HEK293 (cell line): Measurements from ENCODE around the gene CMC4.

ENCODE experiments used
- ELK4 ChIP-seq: IDR thresholded peaks from 2 replicates; pipeline ENCODE4 v1.6.1; 2011; ENCODE audit warnings: mild to moderate bottlenecking, low read depth, low read length, borderline replicate concordance
- GLI4 ChIP-seq: fragments of 450-650 bp; formaldehyde crosslinking; IDR thresholded peaks from 2 replicates; pipeline ENCODE4 v1.5.1; 2016; ENCODE audit warnings: missing biosample characterization, missing genetic modification characterization
- GLIS1 ChIP-seq: fragments of 450-650 bp; formaldehyde crosslinking; IDR thresholded peaks from 2 replicates; pipeline ENCODE4 v1.5.1; 2016; ENCODE audit warnings: missing biosample characterization, missing genetic modification characterization
- GLIS2 ChIP-seq: fragments of 450-650 bp; formaldehyde crosslinking; IDR thresholded peaks from 2 replicates; pipeline ENCODE4 v1.5.1; 2016; ENCODE audit warnings: missing biosample characterization, missing genetic modification characterization
- HOXA7 ChIP-seq: sonication (generic); formaldehyde crosslinking; IDR thresholded peaks from 2 replicates; pipeline ENCODE4 v1.8.1; 2022; ENCODE audit warnings: missing genetic modification reagents, borderline replicate concordance
- HOXC10 ChIP-seq: sonication (generic); formaldehyde crosslinking; IDR thresholded peaks from 2 replicates; pipeline ENCODE4 v1.8.1; 2023; ENCODE audit warnings: mild to moderate bottlenecking, missing genetic modification reagents
- KLF17 ChIP-seq: fragments of 450-650 bp; formaldehyde crosslinking; IDR thresholded peaks from 2 replicates; pipeline ENCODE4 v1.5.1; 2016; ENCODE audit warnings: missing biosample characterization, missing genetic modification characterization
- KLF8 ChIP-seq: fragments of 450-650 bp; formaldehyde crosslinking; IDR thresholded peaks from 2 replicates; pipeline ENCODE4 v1.5.1; 2016; ENCODE audit warnings: missing biosample characterization, missing genetic modification characterization
- SP3 ChIP-seq: fragments of 450-650 bp; formaldehyde crosslinking; IDR thresholded peaks from 2 replicates; pipeline ENCODE4 v1.5.1; 2016; ENCODE audit warnings: missing biosample characterization, missing genetic modification characterization
- YY2 ChIP-seq: fragments of 450-650 bp; formaldehyde crosslinking; IDR thresholded peaks from 2 replicates; pipeline ENCODE4 v1.5.1; 2016; ENCODE audit warnings: missing biosample characterization, missing genetic modification characterization
- ZBTB21 ChIP-seq: fragments of 450-650 bp; formaldehyde crosslinking; IDR thresholded peaks from 2 replicates; pipeline ENCODE4 v1.5.1; 2017; ENCODE audit warnings: missing biosample characterization, missing genetic modification characterization
- ZNF10 ChIP-seq: fragments of 450-650 bp; formaldehyde crosslinking; IDR thresholded peaks from 2 replicates; pipeline ENCODE4 v1.5.1; 2017; ENCODE audit warnings: missing biosample characterization, missing genetic modification characterization
- ZNF148 ChIP-seq: fragments of 450-650 bp; formaldehyde crosslinking; IDR thresholded peaks from 2 replicates; pipeline ENCODE4 v1.5.0; 2017; ENCODE audit warnings: missing biosample characterization, missing genetic modification characterization, borderline replicate concordance
- ZNF157 ChIP-seq: fragments of 450-650 bp; formaldehyde crosslinking; IDR thresholded peaks from 2 replicates; pipeline ENCODE4 v1.5.1; 2016; ENCODE audit warnings: missing biosample characterization, missing genetic modification characterization
- ZNF174 ChIP-seq: fragments of 450-650 bp; formaldehyde crosslinking; IDR thresholded peaks from 2 replicates; pipeline ENCODE4 v1.5.0; 2017; ENCODE audit warnings: missing biosample characterization, mild to moderate bottlenecking, missing genetic modification characterization
- ZNF19 ChIP-seq: fragments of 450-650 bp; formaldehyde crosslinking; IDR thresholded peaks from 2 replicates; pipeline ENCODE4; 2016; ENCODE audit warnings: missing biosample characterization, missing genetic modification characterization, low read depth
- ZNF239 ChIP-seq: fragments of 450-650 bp; formaldehyde crosslinking; IDR thresholded peaks from 2 replicates; pipeline ENCODE4 v1.5.1; 2016; ENCODE audit warnings: missing biosample characterization, missing genetic modification characterization
- ZNF266 ChIP-seq: fragments of 450-650 bp; formaldehyde crosslinking; IDR thresholded peaks from 2 replicates; pipeline ENCODE4 v1.5.1; 2016; ENCODE audit warnings: missing biosample characterization, missing genetic modification characterization, low read depth
- ZNF350 ChIP-seq: fragments of 450-650 bp; formaldehyde crosslinking; IDR thresholded peaks from 2 replicates; pipeline ENCODE4 v1.5.0; 2017; ENCODE audit warnings: missing biosample characterization, mild to moderate bottlenecking, missing genetic modification characterization
- ZNF354C ChIP-seq: fragments of 450-650 bp; formaldehyde crosslinking; IDR thresholded peaks from 2 replicates; pipeline ENCODE4 v1.5.1; 2016; ENCODE audit warnings: missing biosample characterization, missing genetic modification characterization, low read depth, borderline replicate concordance
- ZNF391 ChIP-seq: fragments of 450-650 bp; formaldehyde crosslinking; IDR thresholded peaks from 2 replicates; pipeline ENCODE4 v1.5.1; 2016; ENCODE audit warnings: low read depth, missing biosample characterization, missing genetic modification characterization, borderline replicate concordance
- ZNF416 ChIP-seq: fragments of 450-650 bp; formaldehyde crosslinking; IDR thresholded peaks from 2 replicates; pipeline ENCODE4 v1.5.1; 2016; ENCODE audit warnings: missing biosample characterization, missing genetic modification characterization
- ZNF530 ChIP-seq: fragments of 450-650 bp; formaldehyde crosslinking; IDR thresholded peaks from 2 replicates; pipeline ENCODE4 v1.5.1; 2016; ENCODE audit warnings: low read depth, missing biosample characterization, missing genetic modification characterization
- ZNF621 ChIP-seq: fragments of 450-650 bp; formaldehyde crosslinking; IDR thresholded peaks from 2 replicates; pipeline ENCODE4 v1.5.1; 2017; ENCODE audit warnings: missing biosample characterization, missing genetic modification characterization
- ZNF623 ChIP-seq: fragments of 450-650 bp; formaldehyde crosslinking; IDR thresholded peaks from 2 replicates; pipeline ENCODE4 v1.5.1; 2016; ENCODE audit warnings: missing biosample characterization, missing genetic modification characterization
- ZNF624 ChIP-seq: fragments of 450-650 bp; formaldehyde crosslinking; IDR thresholded peaks from 2 replicates; pipeline ENCODE4 v1.5.1; 2017; ENCODE audit warnings: missing biosample characterization, missing genetic modification characterization
- ZNF664 ChIP-seq: fragments of 450-650 bp; formaldehyde crosslinking; IDR thresholded peaks from 2 replicates; pipeline ENCODE4 v1.5.1; 2016; ENCODE audit warnings: missing biosample characterization, missing genetic modification characterization
- ZNF670 ChIP-seq: fragments of 450-650 bp; formaldehyde crosslinking; IDR thresholded peaks from 2 replicates; pipeline ENCODE4 v1.5.1; 2016; ENCODE audit warnings: missing biosample characterization, missing genetic modification characterization, low read depth
- ZNF692 ChIP-seq: fragments of 450-650 bp; formaldehyde crosslinking; IDR thresholded peaks from 2 replicates; pipeline ENCODE4 v1.5.1; 2016; ENCODE audit warnings: missing biosample characterization, missing genetic modification characterization
- ZNF701 ChIP-seq: fragments of 450-650 bp; formaldehyde crosslinking; IDR thresholded peaks from 2 replicates; pipeline ENCODE4 v1.5.1; 2016; ENCODE audit warnings: missing biosample characterization, missing genetic modification characterization
- ZNF707 ChIP-seq: fragments of 450-650 bp; formaldehyde crosslinking; IDR thresholded peaks from 2 replicates; pipeline ENCODE4 v1.5.1; 2016; ENCODE audit warnings: missing biosample characterization, missing genetic modification characterization
- ZNF747 ChIP-seq: fragments of 450-650 bp; formaldehyde crosslinking; IDR thresholded peaks from 2 replicates; pipeline ENCODE4 v1.5.1; 2016; ENCODE audit warnings: missing biosample characterization, missing genetic modification characterization
- ZNF776 ChIP-seq: fragments of 450-650 bp; formaldehyde crosslinking; IDR thresholded peaks from 2 replicates; pipeline ENCODE4 v1.5.0; 2017; ENCODE audit warnings: missing biosample characterization, missing genetic modification characterization, borderline replicate concordance
- ZSCAN4 ChIP-seq: fragments of 450-650 bp; formaldehyde crosslinking; IDR thresholded peaks from 2 replicates; pipeline ENCODE4 v1.5.1; 2017; ENCODE audit warnings: missing biosample characterization, missing genetic modification characterization
- ZXDB ChIP-seq: fragments of 450-650 bp; formaldehyde crosslinking; IDR thresholded peaks from 2 replicates; pipeline ENCODE4 v1.5.1; 2016; ENCODE audit warnings: missing biosample characterization, missing genetic modification characterization

Gene CMC4

GRCh38 chrX:155070975-155071693, at the start of gene CMC4, which contains the start of the genes BRCC3 and MTCP1 (continued):
- TF ChIP-seq ZSCAN4: no peak
- TF ChIP-seq ZNF776: no peak
- peak; percentile 60 for TF ChIP-seq GLIS2 (tag by site-specific recombination)
- TF ChIP-seq ZXDB (tag by site-specific recombination): peak; percentile 61; the same call in 1 of the 2 replicates
- TF ChIP-seq ZNF747 (tag by site-specific recombination): no peak
- TF ChIP-seq ZNF692 (tag by site-specific recombination): peak; percentile 89
- TF ChIP-seq KLF8: peak; percentile 63
- TF ChIP-seq ZNF148 (tag by site-specific recombination): no peak
- no peak for TF ChIP-seq ZNF624 (tag by site-specific recombination)
- TF ChIP-seq ZNF621 (tag by site-specific recombination): no peak
- no peak for TF ChIP-seq ZNF416 (tag by site-specific recombination)
- 0 out of 2 replicates have a peak, but pooled peaks have one; percentile 48 for TF ChIP-seq ZNF391 (tag by site-specific recombination)
- TF ChIP-seq ZNF623 (tag by site-specific recombination): no peak
- TF ChIP-seq GLI4 (tag by site-specific recombination): no peak
- no peak for TF ChIP-seq ZNF266 (tag by site-specific recombination)
- TF ChIP-seq ZNF354C: no peak
- TF ChIP-seq ZNF530 (tag by site-specific recombination): no peak
- TF ChIP-seq YY2 (tag by site-specific recombination): peak; percentile 77; the same call in 1 of the 2 replicates
- TF ChIP-seq KLF17 (tag by site-specific recombination): 0 out of 2 replicates have a peak, but pooled peaks have one; percentile 40
- TF ChIP-seq ZBTB21 (tag by site-specific recombination): no peak
- TF ChIP-seq ZNF350: no peak
- no peak for TF ChIP-seq ZNF664
- no peak for TF ChIP-seq ZNF10 (tag by site-specific recombination)
- TF ChIP-seq GLIS1 (tag by site-specific recombination): peak; percentile 32; the same call in 1 of the 2 replicates
- no peak for TF ChIP-seq ZNF670
- TF ChIP-seq SP3 (tag by site-specific recombination): peak; percentile 49
- no peak for TF ChIP-seq HOXA7 (CRISPR knock-in tag)
- TF ChIP-seq HOXC10 (CRISPR knock-in tag): no peak
- TF ChIP-seq ZNF701 (tag by site-specific recombination): no peak
- TF ChIP-seq ZNF174 (tag by site-specific recombination): no peak
- no peak for TF ChIP-seq ZNF157
- TF ChIP-seq ELK4: no peak; the same call in 1 of the 2 replicates
- TF ChIP-seq ZNF19 (tag by site-specific recombination): no peak
- no peak for TF ChIP-seq ZNF707 (tag by site-specific recombination)
- no peak for TF ChIP-seq ZNF239 (tag by site-specific recombination)
